Subcutaneous adipose tissue (tissue), 4 donors: ENCODE data around the gene RIC1. TPM values are rescaled to one million over a fixed set of nuclear protein-coding genes. Genes with fewer than 3 reads are reported as not detected.

ENCODE experiments used
- total RNA-seq, 4 donors: library from RNA; depleted of rRNA; stranded (reverse); fragments of >200 nt; gene quantifications; one replicate each; pipeline ENCODE4 v1.1.0, GENCODE V29; 2016
- TF ChIP-seq, protein P1 (sequence below): fragments of 450-650 bp; IDR thresholded peaks from one replicate; pipeline ENCODE4 v1.5.1; 2016; ENCODE audit warnings: low read depth, mild to moderate bottlenecking, control low read depth, antibody characterized with exemption, moderate library complexity

The RIC1 gene
- total RNA-seq, 4 donors from 2014 or later, result 38.5 to 52.8 (median 48.5) TPM

DNA sequence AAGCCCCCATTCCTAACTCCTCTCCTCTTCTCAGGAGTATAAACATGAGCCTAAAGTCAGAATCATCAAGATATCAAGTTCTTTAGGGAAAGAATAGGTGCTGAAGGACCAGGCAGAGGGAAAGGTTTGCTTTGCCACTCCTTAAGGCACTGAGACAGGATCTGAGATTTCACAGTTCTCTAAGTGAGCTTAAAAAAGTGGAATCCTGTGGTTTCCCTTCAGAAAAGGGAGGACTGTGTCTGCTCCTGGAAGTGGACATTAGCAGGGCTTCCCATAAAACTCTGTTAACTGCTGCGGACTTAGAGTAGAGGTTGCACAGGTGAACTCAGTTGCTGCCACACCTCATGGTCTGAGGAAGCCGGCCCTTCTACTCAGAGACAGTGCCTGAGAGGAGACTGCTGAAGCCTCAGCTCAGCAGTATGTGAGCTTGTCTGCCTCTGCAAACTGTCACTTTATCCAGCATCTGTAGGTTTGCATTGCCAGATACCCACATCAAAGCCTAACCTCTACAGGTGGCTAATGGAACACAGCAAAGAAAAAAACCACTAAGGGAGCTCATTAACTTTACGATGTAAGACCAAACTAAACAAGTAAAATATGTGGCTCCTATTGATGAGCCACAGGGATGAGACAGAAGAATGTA lies 42.9 kb downstream of the RIC1 start:
- TF ChIP-seq, protein P1, sequence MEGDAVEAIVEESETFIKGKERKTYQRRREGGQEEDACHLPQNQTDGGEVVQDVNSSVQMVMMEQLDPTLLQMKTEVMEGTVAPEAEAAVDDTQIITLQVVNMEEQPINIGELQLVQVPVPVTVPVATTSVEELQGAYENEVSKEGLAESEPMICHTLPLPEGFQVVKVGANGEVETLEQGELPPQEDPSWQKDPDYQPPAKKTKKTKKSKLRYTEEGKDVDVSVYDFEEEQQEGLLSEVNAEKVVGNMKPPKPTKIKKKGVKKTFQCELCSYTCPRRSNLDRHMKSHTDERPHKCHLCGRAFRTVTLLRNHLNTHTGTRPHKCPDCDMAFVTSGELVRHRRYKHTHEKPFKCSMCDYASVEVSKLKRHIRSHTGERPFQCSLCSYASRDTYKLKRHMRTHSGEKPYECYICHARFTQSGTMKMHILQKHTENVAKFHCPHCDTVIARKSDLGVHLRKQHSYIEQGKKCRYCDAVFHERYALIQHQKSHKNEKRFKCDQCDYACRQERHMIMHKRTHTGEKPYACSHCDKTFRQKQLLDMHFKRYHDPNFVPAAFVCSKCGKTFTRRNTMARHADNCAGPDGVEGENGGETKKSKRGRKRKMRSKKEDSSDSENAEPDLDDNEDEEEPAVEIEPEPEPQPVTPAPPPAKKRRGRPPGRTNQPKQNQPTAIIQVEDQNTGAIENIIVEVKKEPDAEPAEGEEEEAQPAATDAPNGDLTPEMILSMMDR, result no peak

DNA sequence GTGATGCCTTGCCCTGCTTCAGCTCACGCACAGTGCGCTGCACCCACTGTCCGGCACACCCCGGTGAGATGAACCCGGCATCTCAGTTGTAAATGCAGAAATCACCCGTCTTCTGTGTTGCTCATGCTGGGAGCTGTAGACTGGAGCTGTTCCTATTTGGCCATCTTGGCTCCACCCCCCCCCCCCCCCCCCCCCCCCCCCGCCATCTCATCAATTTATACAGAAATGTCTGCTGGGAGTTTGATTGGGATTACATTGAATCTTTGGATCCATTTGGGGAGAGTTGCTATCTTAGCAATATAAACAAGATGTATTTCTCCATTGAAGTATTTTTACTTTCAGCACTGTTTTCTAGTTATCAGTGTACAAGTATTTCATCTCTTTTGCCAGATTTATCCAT lies 55.2 kb downstream of the RIC1 start:
- TF ChIP-seq, protein P1, result no peak

DNA sequence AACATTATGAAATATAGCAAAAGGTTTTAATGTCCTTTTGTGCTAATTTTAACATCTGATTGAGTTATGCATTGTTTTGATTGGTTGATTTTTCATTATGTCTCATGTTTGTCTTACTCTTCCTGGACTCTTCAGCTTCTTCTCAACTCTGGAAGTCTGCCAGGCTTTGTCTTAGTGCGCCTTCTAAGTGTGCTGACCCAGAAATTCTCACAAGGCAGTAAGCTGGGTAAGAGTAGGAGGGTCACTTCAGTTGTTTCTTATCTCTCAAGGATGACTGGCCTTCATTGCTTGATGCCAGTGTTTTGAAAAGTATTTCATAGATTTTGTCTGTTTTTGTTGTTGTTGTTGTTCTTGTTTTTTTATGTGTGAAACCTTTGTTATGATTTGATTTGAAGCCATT lies 59.2 kb downstream of the RIC1 start:
- TF ChIP-seq, protein P1, result no peak

DNA sequence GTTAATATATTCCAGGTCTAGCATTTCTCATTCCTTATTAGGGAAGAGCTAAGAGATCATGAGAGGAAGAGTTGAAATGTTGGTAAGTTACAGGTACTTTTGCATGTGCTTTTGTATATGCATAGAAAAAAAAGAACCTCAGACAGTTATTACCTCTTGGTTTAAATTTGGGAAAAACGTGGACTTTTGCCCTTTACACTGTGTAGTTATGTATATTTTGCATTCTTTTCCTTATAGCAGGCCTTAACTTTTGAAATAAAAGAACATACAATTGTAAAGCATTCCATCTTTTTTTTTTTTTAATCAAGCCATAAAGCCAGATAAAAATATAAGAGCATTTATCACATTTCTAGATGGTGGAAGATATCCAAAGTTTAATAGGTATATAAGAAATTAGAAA lies 61.4 kb downstream of the RIC1 start:
- TF ChIP-seq, protein P1, result no peak

DNA sequence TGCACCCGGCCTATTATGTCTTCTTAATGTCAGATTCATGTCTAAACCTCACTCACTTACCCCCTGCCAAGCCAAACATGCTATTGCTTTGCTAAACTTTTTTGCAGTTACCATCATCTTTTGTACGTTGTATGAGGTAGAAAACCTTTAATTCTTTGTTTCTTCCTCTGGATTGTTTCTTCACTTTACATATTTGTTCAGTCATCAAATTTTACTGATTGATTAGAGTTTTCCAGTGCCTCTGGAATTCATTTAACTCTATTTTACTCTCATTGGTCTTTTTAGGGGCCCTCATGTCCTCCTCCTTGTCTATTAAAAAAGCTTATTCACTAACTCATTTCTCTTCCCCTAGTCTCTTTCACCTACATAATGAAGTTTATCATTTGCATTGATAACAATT lies 67.0 kb downstream of the RIC1 start:
- TF ChIP-seq, protein P1, result no peak

DNA sequence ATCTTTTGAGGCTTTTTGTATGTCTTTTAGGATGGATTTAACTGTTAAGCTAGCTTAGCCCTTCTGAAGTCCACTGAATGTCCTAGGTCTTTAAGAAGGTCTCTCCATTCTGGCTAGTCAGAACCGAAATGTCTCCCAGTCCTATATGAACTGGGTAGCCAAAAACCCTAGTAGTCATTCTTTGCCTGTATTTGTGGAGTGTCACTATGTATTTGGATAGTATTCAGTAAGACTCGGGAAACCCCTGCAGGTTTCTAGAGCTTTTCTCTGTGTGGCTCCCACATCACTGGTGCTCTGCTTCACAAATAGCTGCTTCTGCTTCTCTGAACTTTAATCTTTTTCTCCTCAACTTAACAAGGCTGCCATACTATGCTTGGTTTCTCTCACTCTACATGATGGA lies 68.0 kb downstream of the RIC1 start:
- TF ChIP-seq, protein P1, result no peak

DNA sequence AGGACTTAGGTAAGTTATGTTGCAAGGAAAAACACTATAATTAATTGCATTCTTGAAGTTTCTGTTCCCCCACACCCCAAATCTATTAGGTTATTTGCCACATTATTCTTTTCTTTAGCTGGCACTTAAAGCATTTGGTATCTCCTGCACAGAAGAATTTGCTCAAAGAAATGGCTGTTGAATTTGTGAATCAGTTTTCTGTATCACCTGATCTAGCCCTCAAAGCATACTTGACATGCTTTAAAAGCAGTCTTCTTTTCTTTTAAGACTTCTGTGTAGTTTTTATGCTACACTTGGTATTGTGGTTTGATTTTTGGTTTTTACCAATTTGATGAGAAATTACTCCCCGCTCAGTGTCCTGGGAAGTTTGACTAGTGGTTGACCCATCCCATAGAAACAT lies 69.1 kb downstream of the RIC1 start:
- TF ChIP-seq, protein P1, result no peak
